ENCODE measurements around the gene ZNF518B. TPM values are rescaled to one million over a fixed set of nuclear protein-coding genes. Genes with fewer than 3 reads are reported as not detected.

ZNF518B gene
- total RNA-seq, 1 experiment from 2014 or later: 11.5 TPM

- Histone ChIP-seq H3K18ac (ENCODE audit: insufficient read length, low read depth, low read length) (no peak overlapping the region), H4K8ac (replicated peaks; ENCODE audit: insufficient read length, low read depth, low read length) (no peak overlapping the region), H3K27ac (ENCODE audit: insufficient read length, low read depth, low read length) (no peak overlapping the region), H2BK12ac (ENCODE audit: insufficient read length, low read depth, low read length) (no peak overlapping the region), H3K79me1 (ENCODE audit: insufficient read depth, low read depth, low read length, poor library complexity, severe bottlenecking) (no peaks in the 10 kb centered on the region), H3K79me2 (ENCODE audit: insufficient read depth, low read length) (no peaks in the 10 kb centered on the region), H2AFZ (ENCODE audit: low read length) (no peak overlapping the region), H4K5ac (ENCODE audit: insufficient read length, low read depth, low read length) (no peak overlapping the region), H3K23me2 (ENCODE audit: insufficient read length, low read depth, low read length, poor library complexity, severe bottlenecking) (peaks cover 15% of the 10 kb centered on the region), H2AK5ac (ENCODE audit: insufficient read length, low read length) (no peak overlapping the region), H2BK5ac (ENCODE audit: insufficient read length, low read length) (no peak overlapping the region), H3T11ph (ENCODE audit: low read length) (no peak overlapping the region), H3K4ac (ENCODE audit: low read depth, low read length) (no peak overlapping the region), H3K56ac (ENCODE audit: insufficient read length, low read depth, low read length) (no peak overlapping the region), H3K14ac (ENCODE audit: insufficient read depth, low read length) (no peak overlapping the region), H3K23ac (ENCODE audit: insufficient read length, low read depth, low read length) (no peak overlapping the region), H2BK20ac (ENCODE audit: low read depth, low read length, poor library complexity, severe bottlenecking) (no peak overlapping the region), H2BK120ac (ENCODE audit: low read depth, low read length, poor library complexity, severe bottlenecking) (no peak overlapping the region), H3K9ac (ENCODE audit: extremely low read depth, insufficient read length, low read length) (no peak overlapping the region), H3K9me3 (ENCODE audit: control insufficient read depth, low read depth, low read length) (no peaks in the 10 kb centered on the region), H4K91ac (ENCODE audit: insufficient read length, low read depth, low read length) (no peak overlapping the region), H3K4me1 (ENCODE audit: insufficient read depth, low read length) (no peaks in the 10 kb centered on the region), H3K4me2 (ENCODE audit: insufficient read depth, insufficient read length, low read length) (peak overlapping the region; percentile 84), H2BK15ac (ENCODE audit: low read depth, low read length) (no peak overlapping the region), H3K27me3 (ENCODE audit: insufficient read depth, low read length) (peaks cover 58% of the 10 kb centered on the region), H4K20me1 (ENCODE audit: control insufficient read depth, insufficient read depth, insufficient read length) (no peaks in the 10 kb centered on the region)
- Mint-ChIP-seq H3K27me3 (ENCODE audit: low read depth) (peaks cover 93% of the 10 kb centered on the region), H3K4me3 (peak overlapping the region in 1 of 2 experiments; percentile 41; a peak in 1 of 5 replicates), H3K36me3 (ENCODE audit: insufficient read depth in 1 of 3, low read depth in 3 of 3) (peaks cover 0 to 3% (median 0%) of the 10 kb centered on the region in 3 experiments; a peak in 1 of 7 replicates), H3K27ac (no peak overlapping the region), H3K9me3 (peaks cover 3 to 6% of the 10 kb centered on the region in 2 experiments; a peak in 4 of 5 replicates), H3K4me1 (peaks cover 28 to 29% of the 10 kb centered on the region in 2 experiments)
- WGBS (ENCODE audit: extremely low coverage, insufficient read length, low lambda C conversion rate): no CpG with 5 or more reads among the region's 11 CpGs
- no peak for TF ChIP-seq CTCF (conservative IDR thresholded peaks at IDR 0.05)
- DNase-seq: no peak
Observed at GRCh38 chr4:10460313-10461047, 3.3 kb upstream of the ZNF518B start.

All from H9 (cell line).